Upper lobe of left lung (tissue), 6 donors: Measurements from ENCODE around the gene DMTF1. TPM values are rescaled to one million over a fixed set of nuclear protein-coding genes. Genes with fewer than 3 reads are reported as not detected.

Experiments
- ATAC-seq, 2 donors: fragments of 200-7000 bp; cut with Tn5 transposase; one replicate each; pipeline ENCODE4 v1.9.1; 2022; ENCODE audit warnings: mild to moderate bottlenecking in 2 of 2, moderate library complexity in 2 of 2; ENCODE audit not compliant: low FRiP score in 2 of 2
- DNase-seq, 2 donors: peaks; one replicate each; pipeline ENCODE4 v3.0.0-alpha.2; 2019 to 2020
- H3K27ac ChIP-seq, 4 donors: fragments of 200-600 bp; sonication (generic); one replicate each; pipeline ENCODE4 v1.5.1; 2016 to 2019
- H3K27me3 ChIP-seq, 4 donors: fragments of 200-600 bp; sonication (generic); one replicate each; pipeline ENCODE4 v1.5.1; 2017 to 2019
- H3K36me3 ChIP-seq, 4 donors: fragments of 200-600 bp; sonication (generic); one replicate each; pipeline ENCODE4 v1.5.1; 2016 to 2019
- H3K4me1 ChIP-seq, 4 donors: fragments of 200-600 bp; sonication (generic); one replicate each; pipeline ENCODE4 v1.5.1; 2018 to 2019
- H3K4me3 ChIP-seq, 4 donors: fragments of 200-600 bp; sonication (generic); one replicate each; pipeline ENCODE4 v1.5.1; 2017 to 2019; ENCODE audit warnings: mild to moderate bottlenecking in 2 of 4, moderate library complexity in 1 of 4
- H3K9me3 ChIP-seq, 4 donors: fragments of 200-600 bp; sonication (generic); one replicate each; pipeline ENCODE4 v1.5.1; 2018 to 2019
- CTCF ChIP-seq, 6 experiments: fragments of 450-650 bp in 4 of 6; fragments of 200-600 bp in 2 of 6; sonication (generic) in 2 of 6; IDR thresholded peaks; one replicate each; pipeline ENCODE4 v1.5.1; 2016 to 2019; ENCODE audit warnings: antibody characterized with exemption in 6 of 6
- EP300 ChIP-seq, 4 donors: sonication (generic); formaldehyde crosslinking; IDR thresholded peaks; one replicate each; pipeline ENCODE4 v1.5.1; 2017; ENCODE audit warnings: antibody characterized with exemption in 4 of 4, control low read depth in 2 of 4
- POLR2A ChIP-seq, 4 donors: fragments of 450-650 bp; IDR thresholded peaks; one replicate each; pipeline ENCODE4 v1.5.1; 2016 to 2017; ENCODE audit warnings: antibody characterized with exemption in 4 of 4, mild to moderate bottlenecking in 2 of 4
- POLR2AphosphoS5 ChIP-seq, 2 donors: sonication (generic); formaldehyde crosslinking; IDR thresholded peaks; one replicate each; pipeline ENCODE4 v1.5.1; 2017; ENCODE audit warnings: antibody characterized with exemption in 2 of 2
- WGBS, 2 donors: methylation state at CpG; one replicate each; pipeline ENCODE4 v1.1.5; 2017 to 2018; 5-methylcytosine and 5-hydroxymethylcytosine counted together
- total RNA-seq, 6 donors: library from RNA; depleted of rRNA in 4 of 6; stranded (reverse); fragments of >200 nt in 4 of 6; gene quantifications; one replicate each; pipeline versions ENCODE4 v1.1.0 to v1.2.1, GENCODE V29; 2016 to 2021
- donor health status: DM: no; HTN: no; CAD: no; lungs with moderate emphysema.
- donor health status: DM: no; HTN: yes; CAD: no; lungs with severe emphysema.

Gene DMTF1
- total RNA-seq, 6 donors from 2014 or later = 51.8 to 258 (median 77.7) TPM

GRCh38 chr7:87190783-87191182 lies 38.5 kb downstream of the DMTF1 start:
- no peak overlapping the region for H3K4me3 ChIP-seq
- H3K27me3 ChIP-seq = no peaks in the 10 kb centered on the region
- no peaks in the 10 kb centered on the region for H3K9me3 ChIP-seq
- TF ChIP-seq CTCF (IDR thresholded peaks at IDR 0.05) (no peak), POLR2AphosphoS5 (IDR thresholded peaks at IDR 0.05) (no peak), POLR2A (IDR thresholded peaks at IDR 0.05) (no peak), EP300 (IDR thresholded peaks at IDR 0.05) (no peak)
- 85 to 90% methylated on average over 3 of the region's 3 CpGs for WGBS, 2 donors
- ATAC-seq = no peak
- peaks cover 13 to 100% (median 53%) of the 10 kb centered on the region in 4 donors for H3K36me3 ChIP-seq
- no peak overlapping the region for H3K27ac ChIP-seq
- no peaks in the 10 kb centered on the region for H3K4me1 ChIP-seq
- no peak for DNase-seq

- no peaks in the 10 kb centered on the region for H3K4me1 ChIP-seq
- DNase-seq = no peak
- H3K4me3 ChIP-seq = no peak overlapping the region
- H3K36me3 ChIP-seq = peaks cover 13 to 100% (median 55%) of the 10 kb centered on the region in 4 donors
- no peaks in the 10 kb centered on the region for H3K27me3 ChIP-seq
- no peak for TF ChIP-seq POLR2AphosphoS5 (IDR thresholded peaks at IDR 0.05)
- no peak for TF ChIP-seq EP300 (IDR thresholded peaks at IDR 0.05)
- no peak for TF ChIP-seq CTCF (IDR thresholded peaks at IDR 0.05)
- 54 to 62% methylated on average over 6 of the region's 6 CpGs for WGBS, 2 donors
- no peak for ATAC-seq
- no peaks in the 10 kb centered on the region for H3K9me3 ChIP-seq
- H3K27ac ChIP-seq = peak overlapping the region in 2 of 4 donors; percentile 16 to 49
These were observed 40.7 kb downstream of the DMTF1 start for GRCh38 chr7:87192784-87193487.

DNA sequence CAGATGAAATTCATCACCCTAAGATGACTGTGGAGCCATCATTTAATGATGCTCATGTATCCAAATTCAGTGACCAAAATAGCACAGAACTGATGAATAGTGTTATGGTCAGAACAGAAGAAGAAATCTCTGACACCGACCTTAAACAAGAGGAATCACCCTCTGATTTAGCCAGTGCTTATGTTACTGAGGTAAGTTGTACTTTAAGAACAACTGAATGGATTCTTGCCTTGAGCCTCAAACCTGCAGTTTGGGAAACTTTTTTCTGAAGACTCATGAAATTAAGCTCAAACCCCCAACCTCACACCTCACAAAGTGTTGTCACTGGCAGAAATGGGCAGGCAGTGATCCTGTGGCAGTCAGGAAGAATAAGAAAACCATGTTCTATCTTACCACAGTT lies 41.7 kb downstream of the DMTF1 start:
- TF ChIP-seq POLR2A (IDR thresholded peaks at IDR 0.05) (no peak), POLR2AphosphoS5 (IDR thresholded peaks at IDR 0.05) (no peak), EP300 (IDR thresholded peaks at IDR 0.05) (no peak), CTCF (IDR thresholded peaks at IDR 0.05) (no peak)
- Histone ChIP-seq H3K27ac (peak overlapping the region in 1 of 4 donors; percentile 5), H3K9me3 (no peaks in the 10 kb centered on the region), H3K36me3 (peaks cover 13 to 97% (median 53%) of the 10 kb centered on the region in 4 donors), H3K4me1 (peaks cover 2 to 5% (median 4%) of the 10 kb centered on the region in 4 donors), H3K4me3 (no peak overlapping the region), H3K27me3 (no peaks in the 10 kb centered on the region)
- WGBS, 2 donors = 82 to 93% methylated on average over 1 of the region's 1 CpG
- DNase-seq (no peak), ATAC-seq (no peak)

DNA sequence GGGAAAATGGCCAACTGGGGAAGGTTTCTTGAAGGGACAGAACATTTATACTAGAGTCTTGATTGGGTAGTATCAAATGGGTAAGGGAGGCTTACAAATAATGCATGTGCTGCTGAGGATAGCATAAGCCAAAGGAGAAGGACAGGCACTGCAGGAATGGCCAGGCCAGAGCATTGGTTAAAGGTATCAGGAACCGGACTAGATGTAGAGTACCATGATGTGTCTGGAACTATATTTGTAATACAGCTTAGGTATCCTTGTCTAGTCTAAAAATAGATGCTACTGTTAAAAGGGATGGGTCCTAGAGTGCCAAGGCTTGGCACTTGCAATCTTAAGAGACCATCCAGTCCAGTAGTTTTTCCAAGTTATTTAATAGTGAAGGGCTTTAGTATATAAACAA lies 47.0 kb downstream of the DMTF1 start:
- Histone ChIP-seq H3K4me1 (peaks cover 12 to 38% (median 22%) of the 10 kb centered on the region in 4 donors), H3K27me3 (no peaks in the 10 kb centered on the region), H3K27ac (peak overlapping the region; percentile 1 to 74 (median 46)), H3K9me3 (no peaks in the 10 kb centered on the region), H3K4me3 (no peak overlapping the region), H3K36me3 (peaks cover 13 to 44% (median 23%) of the 10 kb centered on the region in 4 donors)
- no peak for DNase-seq
- no peak for ATAC-seq
- 92 to 94% methylated on average over 1 of the region's 1 CpG for WGBS, 2 donors
- TF ChIP-seq EP300 (IDR thresholded peaks at IDR 0.05) (no peak), POLR2AphosphoS5 (IDR thresholded peaks at IDR 0.05) (no peak), CTCF (IDR thresholded peaks at IDR 0.05) (no peak), POLR2A (IDR thresholded peaks at IDR 0.05) (no peak)
